K562 (cell line): ENCODE results near the gene DISC1. TPM values are rescaled to one million over a fixed set of nuclear protein-coding genes. Genes with fewer than 3 reads are reported as not detected.

Source experiments
- ATAC-seq: fragments of 200-7000 bp; cut with Tn5 transposase; 3 replicates; pipeline ENCODE4 v1.9.1; 2020; ENCODE audit warnings: moderate library complexity
- BruUV-seq: library from RNA; stranded (reverse); fragments of 400-500 nt; replicated peaks from 2 replicates; lab custom pipeline; 2021; lab: Mats Ljungman, UMichigan
- CTCF ChIA-PET: fragments of 300-600 bp; formaldehyde crosslinking; extraction: SDS; loops from one replicate; lab custom pipeline; 2021; ENCODE audit warnings: low intra/inter-chr PET ratio; lab: Yijun Ruan, JAX
- POLR2A ChIA-PET: fragments of 300-600, 350-650 bp; sonication (Branson Sonifier 250); formaldehyde crosslinking; extraction: SDS; loops from one replicate; lab custom pipeline; 2021; ENCODE audit warnings: antibody characterized with exemption, inconsistent platforms; lab: Yijun Ruan, JAX
- DNase-seq, 4 experiments: peaks; one replicate each; pipeline versions ENCODE4 v3.0.0 to v3.0.0-alpha.2; 2011 to 2018; ENCODE audit warnings: low spot score in 3 of 4, mixed read lengths in 3 of 4; ENCODE audit errors: extremely low read depth in 1 of 4
- FAIRE-seq: peaks from 2 replicates; lab custom pipeline; 2011; peaks lifted over from hg19 to GRCh38; lab: Jason Lieb, UNC
- H2AFZ ChIP-seq: 2 replicates; pipeline ENCODE4 v1.6.0; 2011; ENCODE audit warnings: low read depth, low read length, control low read depth, inconsistent platforms
- H3K27ac ChIP-seq: fragments of 200-600 bp; 3 replicates; pipeline ENCODE4 v1.8.0; 2011; ENCODE audit warnings: low read depth, mild to moderate bottlenecking, control low read depth, inconsistent platforms, low read length, moderate library complexity, mixed read lengths; ENCODE audit errors: extremely low read depth
- H3K27me3 ChIP-seq, 2 experiments: fragments of 300-600 bp in 1 of 2; 2 replicates in 1 of 2; 3 replicates in 1 of 2; pipeline versions ENCODE4 v1.6.0 to v1.8.0; 2011; ENCODE audit warnings: inconsistent platforms in 2 of 2, low read length in 2 of 2, mild to moderate bottlenecking in 1 of 2, mixed read lengths in 1 of 2, moderate library complexity in 1 of 2; ENCODE audit not compliant: control insufficient read depth in 2 of 2, insufficient read depth in 2 of 2
- H3K36me3 ChIP-seq: fragments of 300-600 bp; 3 replicates; pipeline ENCODE4 v1.8.0; 2011; ENCODE audit warnings: mild to moderate bottlenecking, low read length, inconsistent platforms; ENCODE audit not compliant: control insufficient read depth, insufficient read depth
- H3K4me1 ChIP-seq, 2 experiments: fragments of 200-600 bp in 1 of 2; replicated peaks in 1 of 2; 2 replicates in 1 of 2; 3 replicates in 1 of 2; pipeline versions ENCODE4 v1.5.1 to v1.8.0; 2011; ENCODE audit warnings: inconsistent platforms in 2 of 2, low read length in 2 of 2, mild to moderate bottlenecking in 1 of 2, mixed read lengths in 1 of 2, moderate library complexity in 1 of 2; ENCODE audit not compliant: control insufficient read depth in 2 of 2, insufficient read depth in 2 of 2
- H3K4me2 ChIP-seq: 2 replicates; pipeline ENCODE4 v1.6.1; 2011; ENCODE audit warnings: low read length, control low read depth, inconsistent platforms, mixed read lengths; ENCODE audit not compliant: insufficient read depth
- H3K4me3 ChIP-seq: fragments of 200-600 bp; sonication (generic), shearing (Covaris generic); 2 replicates; pipeline ENCODE4 v1.5.1; 2016; ENCODE audit warnings: control low read depth, inconsistent platforms
- H3K79me2 ChIP-seq: fragments of 200-600 bp; 3 replicates; pipeline ENCODE4 v1.8.0; 2011; ENCODE audit warnings: low read length, inconsistent platforms; ENCODE audit not compliant: control insufficient read depth, insufficient read depth
- H3K9ac ChIP-seq, 2 experiments: 2 replicates each; pipeline versions ENCODE4 v1.6.0 to v1.6.1; 2011; ENCODE audit warnings: low read depth in 2 of 2, low read length in 2 of 2, control low read depth in 1 of 2, inconsistent platforms in 1 of 2, mild to moderate bottlenecking in 1 of 2, mixed read lengths in 1 of 2; ENCODE audit not compliant: insufficient read depth in 1 of 2
- H3K9me1 ChIP-seq: one replicate; pipeline ENCODE4 v1.6.0; 2011; ENCODE audit warnings: inconsistent platforms, mild to moderate bottlenecking, low read length, moderate library complexity; ENCODE audit not compliant: control insufficient read depth, insufficient read depth
- H3K9me3 ChIP-seq: replicated peaks from 2 replicates; pipeline ENCODE4 v1.5.1; 2011; ENCODE audit warnings: low read depth, low read length, inconsistent platforms; ENCODE audit not compliant: control insufficient read depth, insufficient read depth
- H4K20me1 ChIP-seq: replicated peaks from 2 replicates; pipeline ENCODE4 v1.6.1; 2011; ENCODE audit warnings: low read length, inconsistent platforms, mixed read lengths; ENCODE audit not compliant: control insufficient read depth, insufficient read depth
- ASH1L ChIP-seq: fragments of 450-650 bp; IDR thresholded peaks from 2 replicates; pipeline ENCODE4 v1.6.1; 2018; ENCODE audit warnings: borderline replicate concordance, mild to moderate bottlenecking, low read depth; ENCODE audit not compliant: partially characterized antibody
- CC2D1A ChIP-seq: fragments of 450-650 bp; IDR thresholded peaks from 2 replicates; pipeline ENCODE4 v1.6.1; 2017; ENCODE audit warnings: mild to moderate bottlenecking
- ILK ChIP-seq: fragments of 450-650 bp; IDR thresholded peaks from 2 replicates; pipeline ENCODE4 v1.6.1; 2016; ENCODE audit warnings: missing genetic modification characterization, low read depth, mild to moderate bottlenecking, missing compliant biosample characterization, moderate library complexity, borderline replicate concordance
- PML ChIP-seq: IDR thresholded peaks from 2 replicates; pipeline ENCODE4 v1.6.1; 2012; ENCODE audit warnings: low read length, inconsistent platforms
- SNRNP70 ChIP-seq: fragments of 200-400 bp; formaldehyde crosslinking; optimal IDR thresholded peaks from 2 replicates; pipeline ENCODE3; 2017; ENCODE audit warnings: low read depth, low read length
- ZNF143 ChIP-seq: sonication (generic); formaldehyde crosslinking; IDR thresholded peaks from 2 replicates; pipeline ENCODE4 v1.9.0; 2022; ENCODE audit warnings: mild to moderate bottlenecking, missing genetic modification reagents
- ZNF3 ChIP-seq: fragments of 250-450 bp; sonication (Bioruptor Pico); IDR thresholded peaks from 2 replicates; pipeline ENCODE4 v1.5.0; 2021; ENCODE audit warnings: mild to moderate bottlenecking, moderate library complexity
- WGBS: fragments of 100-300 bp; shearing (Covaris generic); methylation state at CpG from one replicate; pipeline ENCODE4 v1.1.6; 2016; ENCODE audit warnings: low coverage, mixed read lengths; ENCODE audit not compliant: insufficient coverage; ENCODE audit errors: missing lambda C conversion rate; 5-methylcytosine and 5-hydroxymethylcytosine counted together
- in situ Hi-C: fragments of 300-500 bp; cut with MboI; formaldehyde crosslinking; loops from 4 replicates; pipeline ENCODE4 v1.15.0; 2018; ENCODE audit warnings: inconsistent platforms, mixed read lengths
- intact Hi-C: fragments of 100-400 bp; cut with micrococcal nuclease; formaldehyde crosslinking; loops from 2 replicates; pipeline ENCODE4 v1.14.2; 2022
- polyA plus RNA-seq, 8 experiments: library from polyadenylated mRNA; depleted of rRNA in 4 of 8; stranded (reverse) in 5 of 8; unstranded in 3 of 8; fragments of >200 nt; fragmentation: Nextera tagmentation in 2 of 8; fragmentation: Illumina TruSeq in 1 of 8; extraction: Ambion mirVana in 2 of 8; extraction: Trizol in 1 of 8; gene quantifications; 2 replicates each; pipeline versions ENCODE4 v1.2.1 to v1.2.3, GENCODE V29; 2011 to 2014; ENCODE audit warnings: inconsistent platforms in 1 of 8, missing spikeins in 1 of 8
- total RNA-seq, 7 experiments: library from RNA; depleted of rRNA in 6 of 7; stranded (reverse); fragments of >200 nt in 6 of 7; fragmentation: Illumina TruSeq in 2 of 7; extraction: Trizol in 2 of 7; gene quantifications; 2 replicates each; pipeline versions ENCODE4 v1.2.1 to v1.2.3, GENCODE V29; 2011 to 2021; ENCODE audit warnings: low replicate concordance in 1 of 7
- TF ChIP-seq, protein P1 (sequence below), 2 experiments: fragments of 450-650 bp; IDR thresholded peaks; 2 replicates each; pipeline ENCODE4 v1.6.1; 2016; ENCODE audit warnings: mild to moderate bottlenecking in 2 of 2, borderline replicate concordance in 1 of 2, low read depth in 1 of 2, moderate library complexity in 1 of 2
- TF ChIP-seq, protein P2 (sequence below): sonication (generic); formaldehyde crosslinking; IDR thresholded peaks from 2 replicates; pipeline ENCODE4 v1.8.0; 2023; ENCODE audit warnings: missing genetic modification reagents, mild to moderate bottlenecking, borderline replicate concordance

DISC1 gene
- total and polyA plus RNA-seq, 9 of the 15 experiments (the other 6 are each of a cell fraction or from before 2014, with no cell fraction given) = 0.01 to 0.11 (median 0.08) TPM; not detected in 1

DNA sequence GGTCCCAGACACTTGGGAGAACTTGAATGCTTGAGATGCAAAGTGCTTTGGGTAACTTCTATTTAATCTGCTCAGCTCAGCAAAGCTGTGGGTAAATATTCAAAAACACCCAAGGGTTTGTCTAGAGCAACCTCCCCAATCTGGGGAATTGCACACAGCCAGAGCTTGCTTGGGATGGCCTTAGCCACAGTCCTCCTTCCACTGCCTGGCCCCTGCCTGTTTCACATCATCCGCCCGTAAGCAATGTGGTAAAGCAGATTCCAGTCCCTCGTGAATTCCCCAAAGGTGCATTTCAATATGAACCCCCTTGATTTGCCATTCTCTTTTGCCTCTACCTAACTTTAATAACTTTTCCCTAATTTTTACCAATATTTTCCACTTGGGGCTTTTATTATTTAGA, 418.1 kb downstream of the DISC1 start:
- ChIA-PET POLR2A (interaction anchor here (1.2 kb wide), 1 partner anchor 8 kb away, joined by 4 read pairs; no protein-coding TSS in a partner anchor), CTCF (no interaction called here)
- Histone ChIP-seq H3K36me3 (no peaks in the 10 kb centered on the region), H3K4me3 (no peak overlapping the region), H3K9me1 (no peaks in the 10 kb centered on the region), H2AFZ (no peak overlapping the region), H4K20me1 (no peaks in the 10 kb centered on the region), H3K79me2 (no peaks in the 10 kb centered on the region), H3K9ac (no peak overlapping the region), H3K4me1 (no peaks in the 10 kb centered on the region), H3K9me3 (no peaks in the 10 kb centered on the region; the same call in 1 of the 2 replicates), H3K27ac (no peak overlapping the region), H3K4me2 (no peak overlapping the region), H3K27me3 (no peaks in the 10 kb centered on the region)
- DNase-seq = no peak
- no peak for ATAC-seq
- in situ Hi-C loops (no loop called here), intact Hi-C loops (no loop called here)
- no TSS peak for BruUV-seq
- no peak for FAIRE-seq
- 2% methylated on average over 3 of the region's 3 CpGs for WGBS
- TF ChIP-seq, protein P1, sequence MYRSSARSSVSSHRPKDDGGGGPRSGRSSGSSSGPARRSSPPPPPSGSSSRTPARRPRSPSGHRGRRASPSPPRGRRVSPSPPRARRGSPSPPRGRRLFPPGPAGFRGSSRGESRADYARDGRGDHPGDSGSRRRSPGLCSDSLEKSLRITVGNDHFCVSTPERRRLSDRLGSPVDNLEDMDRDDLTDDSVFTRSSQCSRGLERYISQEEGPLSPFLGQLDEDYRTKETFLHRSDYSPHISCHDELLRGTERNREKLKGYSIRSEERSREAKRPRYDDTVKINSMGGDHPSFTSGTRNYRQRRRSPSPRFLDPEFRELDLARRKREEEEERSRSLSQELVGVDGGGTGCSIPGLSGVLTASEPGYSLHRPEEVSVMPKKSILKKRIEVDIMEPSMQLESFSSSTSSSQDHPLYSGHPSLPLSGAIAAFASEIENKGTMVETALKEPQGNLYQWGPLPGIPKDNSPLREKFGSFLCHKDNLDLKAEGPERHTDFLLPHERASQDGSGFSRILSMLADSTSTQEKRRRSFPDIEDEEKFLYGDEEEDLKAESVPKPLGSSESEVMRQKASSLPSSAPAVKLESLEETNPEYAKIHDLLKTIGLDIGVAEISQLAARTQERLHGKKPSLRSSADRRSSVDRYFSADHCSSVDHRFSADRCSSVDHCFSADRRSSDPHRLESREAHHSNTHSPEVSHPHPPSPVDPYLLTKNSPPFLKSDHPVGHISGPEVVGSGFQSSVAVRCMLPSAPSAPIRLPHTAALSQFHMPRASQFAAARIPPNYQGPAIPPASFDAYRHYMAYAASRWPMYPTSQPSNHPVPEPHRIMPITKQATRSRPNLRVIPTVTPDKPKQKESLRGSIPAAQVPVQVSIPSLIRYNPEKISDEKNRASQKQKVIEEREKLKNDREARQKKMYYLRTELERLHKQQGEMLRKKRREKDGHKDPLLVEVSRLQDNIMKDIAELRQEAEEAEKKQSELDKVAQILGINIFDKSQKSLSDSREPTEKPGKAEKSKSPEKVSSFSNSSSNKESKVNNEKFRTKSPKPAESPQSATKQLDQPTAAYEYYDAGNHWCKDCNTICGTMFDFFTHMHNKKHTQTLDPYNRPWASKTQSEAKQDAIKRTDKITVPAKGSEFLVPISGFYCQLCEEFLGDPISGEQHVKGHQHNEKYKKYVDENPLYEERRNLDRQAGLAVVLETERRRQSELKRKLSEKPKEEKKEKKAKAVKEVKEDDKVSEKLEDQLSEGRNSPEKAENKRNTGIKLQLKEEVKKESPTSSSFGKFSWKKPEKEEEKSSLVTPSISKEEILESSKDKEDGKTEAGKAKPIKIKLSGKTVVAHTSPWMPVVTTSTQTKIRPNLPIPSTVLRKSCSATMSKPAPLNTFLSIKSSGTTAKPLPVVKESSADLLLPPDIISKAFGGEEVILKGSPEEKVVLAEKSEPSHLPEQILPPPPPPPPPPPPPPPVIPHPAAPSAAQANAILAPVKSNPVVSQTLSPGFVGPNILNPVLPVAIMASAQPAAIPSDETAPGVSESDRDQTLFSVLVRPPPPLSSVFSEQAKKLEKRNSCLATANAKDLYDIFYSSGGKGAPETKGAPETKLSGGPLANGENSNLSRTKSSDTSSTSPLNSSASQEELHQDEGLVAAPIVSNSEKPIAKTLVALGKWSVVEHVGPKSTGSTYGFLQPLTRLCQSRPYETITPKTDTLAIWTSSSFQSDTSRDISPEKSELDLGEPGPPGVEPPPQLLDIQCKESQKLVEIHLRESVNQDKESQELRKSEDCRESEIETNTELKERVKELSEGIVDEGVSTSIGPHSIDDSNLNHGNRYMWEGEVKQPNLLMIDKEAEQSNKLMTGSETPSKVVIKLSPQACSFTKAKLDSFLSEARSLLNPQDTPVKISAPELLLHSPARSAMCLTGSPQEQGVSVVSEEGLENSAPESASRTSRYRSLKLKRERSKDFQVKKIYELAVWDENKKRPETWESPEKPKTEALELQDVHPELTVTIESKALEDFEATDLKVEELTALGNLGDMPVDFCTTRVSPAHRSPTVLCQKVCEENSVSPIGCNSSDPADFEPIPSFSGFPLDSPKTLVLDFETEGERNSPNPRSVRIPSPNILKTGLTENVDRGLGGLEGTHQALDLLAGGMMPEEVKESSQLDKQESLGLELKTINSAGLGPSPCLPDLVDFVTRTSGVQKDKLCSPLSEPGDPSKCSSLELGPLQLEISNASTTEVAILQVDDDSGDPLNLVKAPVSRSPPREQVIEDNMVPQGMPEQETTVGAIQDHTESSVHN (IDR thresholded peaks at IDR 0.05; ENCODE audit: borderline replicate concordance in 1 of 2, low read depth in 1 of 2) = no peak
- TF ChIP-seq ASH1L = no peak
- TF ChIP-seq, protein P2, sequence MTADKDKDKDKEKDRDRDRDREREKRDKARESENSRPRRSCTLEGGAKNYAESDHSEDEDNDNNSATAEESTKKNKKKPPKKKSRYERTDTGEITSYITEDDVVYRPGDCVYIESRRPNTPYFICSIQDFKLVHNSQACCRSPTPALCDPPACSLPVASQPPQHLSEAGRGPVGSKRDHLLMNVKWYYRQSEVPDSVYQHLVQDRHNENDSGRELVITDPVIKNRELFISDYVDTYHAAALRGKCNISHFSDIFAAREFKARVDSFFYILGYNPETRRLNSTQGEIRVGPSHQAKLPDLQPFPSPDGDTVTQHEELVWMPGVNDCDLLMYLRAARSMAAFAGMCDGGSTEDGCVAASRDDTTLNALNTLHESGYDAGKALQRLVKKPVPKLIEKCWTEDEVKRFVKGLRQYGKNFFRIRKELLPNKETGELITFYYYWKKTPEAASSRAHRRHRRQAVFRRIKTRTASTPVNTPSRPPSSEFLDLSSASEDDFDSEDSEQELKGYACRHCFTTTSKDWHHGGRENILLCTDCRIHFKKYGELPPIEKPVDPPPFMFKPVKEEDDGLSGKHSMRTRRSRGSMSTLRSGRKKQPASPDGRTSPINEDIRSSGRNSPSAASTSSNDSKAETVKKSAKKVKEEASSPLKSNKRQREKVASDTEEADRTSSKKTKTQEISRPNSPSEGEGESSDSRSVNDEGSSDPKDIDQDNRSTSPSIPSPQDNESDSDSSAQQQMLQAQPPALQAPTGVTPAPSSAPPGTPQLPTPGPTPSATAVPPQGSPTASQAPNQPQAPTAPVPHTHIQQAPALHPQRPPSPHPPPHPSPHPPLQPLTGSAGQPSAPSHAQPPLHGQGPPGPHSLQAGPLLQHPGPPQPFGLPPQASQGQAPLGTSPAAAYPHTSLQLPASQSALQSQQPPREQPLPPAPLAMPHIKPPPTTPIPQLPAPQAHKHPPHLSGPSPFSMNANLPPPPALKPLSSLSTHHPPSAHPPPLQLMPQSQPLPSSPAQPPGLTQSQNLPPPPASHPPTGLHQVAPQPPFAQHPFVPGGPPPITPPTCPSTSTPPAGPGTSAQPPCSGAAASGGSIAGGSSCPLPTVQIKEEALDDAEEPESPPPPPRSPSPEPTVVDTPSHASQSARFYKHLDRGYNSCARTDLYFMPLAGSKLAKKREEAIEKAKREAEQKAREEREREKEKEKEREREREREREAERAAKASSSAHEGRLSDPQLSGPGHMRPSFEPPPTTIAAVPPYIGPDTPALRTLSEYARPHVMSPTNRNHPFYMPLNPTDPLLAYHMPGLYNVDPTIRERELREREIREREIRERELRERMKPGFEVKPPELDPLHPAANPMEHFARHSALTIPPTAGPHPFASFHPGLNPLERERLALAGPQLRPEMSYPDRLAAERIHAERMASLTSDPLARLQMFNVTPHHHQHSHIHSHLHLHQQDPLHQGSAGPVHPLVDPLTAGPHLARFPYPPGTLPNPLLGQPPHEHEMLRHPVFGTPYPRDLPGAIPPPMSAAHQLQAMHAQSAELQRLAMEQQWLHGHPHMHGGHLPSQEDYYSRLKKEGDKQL (CRISPR knock-in tag) = no peak
- no peak for TF ChIP-seq ILK
- TF ChIP-seq PML = no peak
- TF ChIP-seq ZNF143 (CRISPR knock-in tag) = no peak
- no peak for TF ChIP-seq SNRNP70
- no peak for TF ChIP-seq ZNF3 (CRISPR knock-in tag)
- TF ChIP-seq CC2D1A = no peak
